ENCODE data around the gene MFSD12. TPM values are rescaled to one million over a fixed set of nuclear protein-coding genes. Genes with fewer than 3 reads are reported as not detected.

MFSD12 gene
- 92.6 and 116 TPM in 2 replicates for total RNA-seq

DNA sequence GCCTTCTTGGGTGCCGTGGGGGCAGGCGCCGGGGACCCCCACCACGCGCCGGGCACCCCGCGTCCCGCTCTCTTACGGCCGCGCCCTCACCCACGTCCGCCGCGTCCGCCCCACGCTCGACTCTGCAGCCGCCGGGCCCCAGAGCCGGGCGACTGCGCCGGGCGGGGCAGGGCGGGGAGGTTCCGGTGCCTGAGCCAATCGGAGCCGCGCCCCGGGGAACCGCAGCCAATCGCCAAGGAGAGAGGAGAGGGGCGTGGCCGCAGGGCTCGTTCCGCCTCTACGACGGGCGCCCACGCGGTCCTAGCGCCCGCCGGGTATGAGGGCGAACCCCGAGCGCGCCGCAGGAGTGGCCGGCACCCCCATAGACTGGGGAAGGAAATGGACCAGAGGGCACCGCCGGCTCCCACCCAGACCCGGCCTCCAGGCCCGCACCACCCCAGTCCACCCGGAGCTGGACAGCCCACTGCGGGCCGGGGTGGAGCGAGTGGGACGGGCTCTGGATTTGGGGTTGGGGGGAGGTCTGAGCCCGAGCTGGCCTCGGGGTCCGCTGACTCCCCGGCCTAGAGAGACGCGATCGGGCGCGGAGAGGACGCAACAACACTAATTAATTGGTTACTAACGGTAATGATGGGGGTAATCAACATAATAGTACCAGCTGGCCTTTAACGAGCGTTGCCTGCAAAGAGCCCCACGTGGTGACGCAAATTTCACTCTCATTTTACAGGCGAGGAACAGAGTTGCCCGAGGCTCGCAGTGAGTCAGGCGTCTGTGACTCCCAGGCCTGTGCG lies at the start of gene MFSD12:
Gene MFSD12 (minus strand): TSS at position 126 of the 788 bp plus-strand sequence. CDS start 183 bp downstream, outside the sequence.

DNA sequence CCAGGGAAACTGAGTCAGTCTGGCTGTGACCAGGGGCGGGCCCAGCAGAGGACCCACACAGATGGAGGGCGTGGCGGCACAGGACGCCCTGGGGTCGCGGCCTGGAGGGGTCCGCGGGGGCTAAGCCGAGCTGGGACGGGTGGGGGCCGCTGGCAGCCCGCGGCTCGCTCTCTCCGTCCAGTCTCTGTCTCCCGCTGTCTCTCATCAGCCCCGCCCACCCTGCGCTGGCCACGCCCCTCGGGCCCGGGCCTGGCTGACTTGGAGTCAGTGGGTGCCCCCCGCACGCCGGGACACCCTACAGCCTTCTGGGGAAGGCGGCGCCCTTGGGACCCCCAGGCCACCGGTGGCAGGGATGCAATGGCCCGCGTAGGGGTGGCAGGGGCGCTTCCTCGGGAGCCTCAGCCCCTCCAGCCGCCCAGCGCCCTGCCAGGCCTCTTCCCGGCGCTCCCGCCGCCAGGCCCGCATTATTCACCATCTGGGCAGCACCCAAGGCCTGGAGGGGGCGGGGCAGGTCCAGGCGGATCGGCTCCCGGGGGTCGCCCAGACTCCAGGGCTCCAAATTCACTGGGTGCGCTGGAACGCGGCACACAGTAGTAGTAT lies 49.4 kb upstream of the MFSD12 start, which contains the start of gene TBXA2R:
Gene TBXA2R (minus strand): TSS at position 186 of the 600 bp plus-strand sequence. CDS start 6,241 bp downstream, outside the sequence.

DNA sequence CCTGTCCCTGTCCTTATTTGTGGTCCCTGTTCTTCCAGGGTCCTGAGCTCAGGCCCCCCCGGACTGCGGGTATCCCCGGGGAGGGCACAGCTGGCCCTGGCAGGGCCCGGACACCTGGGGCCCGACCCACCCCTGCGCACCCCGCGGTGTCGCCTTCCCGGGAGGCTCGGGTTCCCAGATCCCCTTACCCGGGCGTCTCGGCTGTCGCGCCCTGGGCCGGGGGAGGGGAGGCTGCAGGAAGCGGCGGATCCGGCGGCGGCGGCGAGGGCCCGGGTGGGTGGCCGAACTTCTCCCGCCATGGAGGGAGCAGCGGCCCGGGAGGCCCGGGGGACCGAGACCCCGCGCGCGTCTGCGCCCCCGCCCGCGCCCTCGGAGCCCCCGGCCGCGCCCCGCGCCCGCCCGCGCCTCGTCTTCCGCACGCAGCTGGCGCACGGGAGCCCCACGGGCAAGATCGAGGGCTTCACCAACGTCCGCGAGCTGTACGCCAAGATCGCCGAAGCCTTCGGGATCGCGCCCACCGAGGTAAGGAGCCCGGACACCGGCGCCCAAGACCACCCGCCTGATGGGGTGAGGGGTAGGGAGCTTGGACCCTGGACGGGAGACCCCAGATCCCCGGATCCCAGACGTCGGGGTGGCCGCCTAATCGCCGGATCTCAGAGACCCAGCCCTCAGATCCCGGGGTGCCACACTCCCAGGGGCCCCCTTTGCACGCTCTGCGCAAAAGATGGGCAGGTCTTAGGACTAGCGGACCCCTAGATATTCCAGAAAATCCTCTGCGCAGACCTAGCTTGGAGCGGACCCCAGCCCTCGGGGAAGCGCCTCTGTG lies 28.1 kb upstream of the MFSD12 start, which contains the start of gene GIPC3:
Gene GIPC3 (plus strand): TSS at position 178 of the 826 bp plus-strand sequence. CDS start 120 bp downstream, at position 298.

DNA sequence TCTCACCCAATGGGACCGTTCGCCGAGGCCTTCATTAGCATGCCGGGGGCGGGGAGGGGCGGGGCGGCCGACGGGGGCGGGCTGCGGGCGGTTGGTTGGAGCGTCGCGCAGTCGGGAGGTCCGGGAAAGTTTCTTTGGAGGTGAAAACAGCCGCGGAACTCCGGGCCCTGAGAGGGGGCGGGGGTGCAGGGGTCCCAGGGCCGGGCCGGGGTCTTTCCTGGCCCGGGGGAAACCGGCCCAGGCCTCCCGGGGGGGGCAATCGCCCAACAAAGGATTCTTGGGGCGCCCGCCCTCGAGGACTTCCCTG lies 15.4 kb upstream of the MFSD12 start, which contains the start of gene HMG20B:
Gene HMG20B (plus strand): TSS at position 90 of the 307 bp plus-strand sequence. CDS start 366 bp downstream, outside the sequence.

DNA sequence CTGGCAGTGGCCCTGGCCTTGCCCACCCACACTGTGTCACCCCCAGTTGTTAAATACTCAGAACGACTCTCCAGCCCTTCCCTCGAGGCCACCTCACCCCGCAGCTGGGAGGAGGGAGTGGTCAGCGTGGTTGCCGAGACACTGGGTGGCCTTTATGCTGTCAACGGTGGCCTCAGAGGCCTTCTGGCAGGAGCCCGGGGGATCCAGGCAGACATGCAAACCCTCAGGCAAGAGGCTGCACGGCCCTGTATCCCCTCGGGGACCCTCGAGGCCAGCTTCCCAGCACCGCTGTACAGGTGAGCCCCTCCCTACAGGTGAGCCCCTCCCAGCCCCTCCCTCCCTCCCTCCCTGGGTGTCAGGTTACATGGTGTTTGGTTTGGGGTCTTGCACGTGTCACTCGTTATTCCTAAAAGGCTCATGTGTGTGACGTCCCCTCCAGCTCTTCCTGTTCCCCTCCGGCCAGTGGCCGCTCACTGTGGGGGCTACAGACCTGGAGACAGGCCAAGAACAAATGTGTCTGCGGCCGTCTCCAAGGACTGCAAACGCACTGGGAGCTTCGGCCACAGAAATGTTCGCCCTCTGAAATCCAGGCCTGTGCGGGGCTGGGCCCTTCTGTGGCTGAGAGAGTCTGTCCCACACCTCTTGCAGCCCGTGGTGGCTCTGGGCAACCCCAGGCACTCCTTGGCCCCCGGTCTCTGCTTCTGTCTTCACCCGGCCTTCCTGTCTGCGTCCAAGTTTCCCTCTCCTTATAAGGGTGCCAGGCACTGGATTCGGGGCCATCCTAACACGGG lies 18.2 kb downstream of the MFSD12 start, which contains the start of gene TEKTIP1:
Gene TEKTIP1 (plus strand): TSS at position 210 of the 791 bp plus-strand sequence. CDS start 4 bp downstream, at position 214.

DNA sequence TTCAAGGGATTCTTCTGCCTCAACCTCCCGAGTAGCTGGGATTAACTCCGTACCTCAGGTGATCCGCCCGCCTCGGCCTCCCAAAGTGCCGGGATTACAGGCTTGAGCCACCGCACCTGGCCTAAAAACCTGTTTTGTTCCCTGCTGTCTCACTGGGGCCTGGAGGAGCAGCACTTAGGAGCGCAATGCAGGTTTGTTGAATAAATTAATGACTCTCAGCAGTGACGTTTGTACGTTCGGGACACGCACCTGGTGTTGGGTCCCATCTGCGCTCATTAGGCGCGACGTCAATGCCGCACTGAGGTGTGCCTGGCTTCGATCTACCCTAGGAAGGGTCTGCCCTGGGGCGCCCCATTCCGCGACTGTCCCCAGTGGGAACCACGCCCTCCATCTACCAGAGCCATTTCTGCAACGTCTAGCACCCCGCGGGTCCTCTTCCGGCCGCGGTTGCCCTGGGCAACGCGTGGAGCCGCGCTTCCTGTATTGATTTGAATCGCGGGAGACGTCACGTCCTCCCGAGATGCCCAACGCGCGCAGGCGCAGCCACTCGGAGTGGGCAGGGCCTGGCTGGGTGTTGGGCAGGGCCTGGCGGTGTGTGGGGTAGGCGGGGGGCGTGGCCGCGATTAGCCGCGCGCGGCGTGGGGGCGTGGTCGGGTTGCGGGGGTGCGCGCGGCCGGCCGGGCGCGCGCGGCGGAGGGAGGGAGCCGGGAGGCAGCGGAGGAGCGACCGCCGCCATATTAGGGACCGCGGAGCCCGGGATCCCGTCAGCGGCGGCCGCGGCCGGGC lies 51.6 kb downstream of the MFSD12 start, which contains the start of gene FZR1:
Gene FZR1 (plus strand): TSS at position 714 of the 786 bp plus-strand sequence. CDS start 16,679 bp downstream, outside the sequence.

DNA sequence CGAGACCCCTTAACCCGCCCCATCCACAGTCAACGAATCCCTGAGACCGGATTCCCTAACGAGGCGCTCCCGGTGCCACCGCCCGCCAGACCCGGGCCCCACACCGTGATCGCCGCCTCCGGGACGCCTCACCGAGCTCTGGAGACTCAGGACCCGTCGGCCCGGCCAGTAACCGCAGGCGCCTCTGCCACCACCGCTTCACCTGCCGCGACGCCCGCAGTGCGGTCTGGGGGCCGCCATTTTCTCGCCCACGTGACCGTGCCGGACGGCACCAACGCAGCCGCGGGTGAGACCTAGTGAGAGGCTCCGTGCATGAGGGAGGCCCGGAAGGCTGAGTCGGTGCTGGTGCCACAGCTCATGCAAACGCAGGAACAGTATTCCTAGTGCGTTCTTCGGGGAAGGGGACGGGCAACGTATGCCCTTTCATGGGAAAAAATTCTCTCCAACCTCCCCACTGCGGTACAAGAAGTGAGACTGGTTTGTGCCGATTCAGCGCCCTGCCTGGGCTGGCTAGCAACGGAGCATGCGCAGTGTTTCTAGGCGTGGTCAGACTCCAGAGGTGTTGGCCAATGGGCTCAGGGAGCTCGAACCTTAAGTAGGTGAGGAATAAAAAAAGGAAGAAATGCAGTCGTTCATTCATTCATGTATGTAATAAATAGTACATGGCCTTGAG lies 56.8 kb downstream of the MFSD12 start, which contains the start of gene DOHH:
Gene DOHH (minus strand): TSS at position 246 of the 673 bp plus-strand sequence. CDS start 3,860 bp downstream, outside the sequence.

Other genes starting within 250 kb of the MFSD12 start
- 24.4 and 34.2 TPM in 2 replicates for gene NFIC, start 191.0 kb downstream of the MFSD12 start, total RNA-seq
- gene SMIM24, start 77.1 kb downstream of the MFSD12 start, total RNA-seq: not detected in 2 replicates
- gene SMIM44, start 74.1 kb downstream of the MFSD12 start, total RNA-seq: not detected in 2 replicates
- gene DOHH, start 56.9 kb downstream of the MFSD12 start, total RNA-seq: 30.4 and 35.4 TPM in 2 replicates
- 39.8 and 47.2 TPM in 2 replicates for gene FZR1, start 51.3 kb downstream of the MFSD12 start, total RNA-seq
- gene TEKTIP1, start 18.4 kb downstream of the MFSD12 start, total RNA-seq: not detected in 2 replicates
- gene HMG20B, start 15.4 kb upstream of the MFSD12 start, total RNA-seq: 131 and 144 TPM in 2 replicates
- 1.4 TPM in 2 replicates for gene GIPC3, start 27.9 kb upstream of the MFSD12 start, total RNA-seq
- gene TBXA2R, start 49.3 kb upstream of the MFSD12 start, total RNA-seq: 8.5 and 9.3 TPM in 2 replicates
- gene CACTIN, start 69.2 kb upstream of the MFSD12 start, total RNA-seq: 37.7 and 40.2 TPM in 2 replicates
- gene PIP5K1C, start 142.9 kb upstream of the MFSD12 start, total RNA-seq: 33.5 and 38.7 TPM in 2 replicates
- not detected in 2 replicates for gene TJP3, start 150.8 kb upstream of the MFSD12 start, total RNA-seq
- 29.8 and 35.5 TPM in 2 replicates for gene APBA3, start 204.1 kb upstream of the MFSD12 start, total RNA-seq
- 106 and 140 TPM in 2 replicates for gene MRPL54, start 205.1 kb upstream of the MFSD12 start, total RNA-seq
- gene RAX2, start 214.6 kb upstream of the MFSD12 start, total RNA-seq: not detected in 2 replicates
- not detected in 2 replicates for gene MATK, start 228.8 kb upstream of the MFSD12 start, total RNA-seq